Ovary (tissue), 3 donors: ENCODE results near the gene LNPEP.

Experiments used
- CTCF ChIP-seq, 3 donors: fragments of 450-650 bp in 2 of 3; fragments of 200-600 bp in 1 of 3; IDR thresholded peaks; one replicate each; pipeline versions ENCODE4 v1.5.1 to v1.8.0; 2016 to 2022; ENCODE audit warnings: antibody characterized with exemption in 3 of 3, mild to moderate bottlenecking in 1 of 3
- EP300 ChIP-seq: sonication (generic); formaldehyde crosslinking; IDR thresholded peaks from one replicate; pipeline ENCODE4 v1.6.1; 2017; ENCODE audit warnings: antibody characterized with exemption
- POLR2A ChIP-seq: fragments of 450-650 bp; IDR thresholded peaks from one replicate; pipeline ENCODE4 v1.6.1; 2017; ENCODE audit warnings: antibody characterized with exemption, mild to moderate bottlenecking, moderate library complexity
- donor health status: DM: no; HTN: no; CAD: no.

- TF ChIP-seq CTCF (IDR thresholded peaks at IDR 0.05), result no peak
- TF ChIP-seq EP300, result no peak
- TF ChIP-seq POLR2A, result no peak
Observed at GRCh38 chr5:96931605-96932004, 4.3 kb upstream of the LNPEP start.
